HG02943 (cell line): ENCODE data around the gene ZMYND11.

Experiments used
- ATAC-seq: cut with Tn5 transposase; IDR thresholded peaks from one replicate; pipeline ENCODE4 v1.9.1; 2021; ENCODE audit warnings: mild to moderate bottlenecking, low read depth, moderate library complexity; ENCODE audit not compliant: unreplicated experiment

The ZMYND11 gene

GRCh38 chr10:135132-135600 lies at the start of gene ZMYND11:
TSS of gene ZMYND11 (plus strand) at chr10:135455. CDS start at chr10:180013, 44,558 bp downstream.
- peak; percentile 46 for ATAC-seq

- no peak for ATAC-seq
Observed at GRCh38 chr10:86031-86430, 49.2 kb upstream of the ZMYND11 start.

GRCh38 chr10:87177-88080 lies 47.8 kb upstream of the ZMYND11 start:
- no peak for ATAC-seq

- no peak for ATAC-seq
Observed at GRCh38 chr10:88253-88652, 47.0 kb upstream of the ZMYND11 start.

GRCh38 chr10:89248-89647 lies 46.0 kb upstream of the ZMYND11 start:
- no peak for ATAC-seq

- no peak for ATAC-seq
Observed at GRCh38 chr10:90161-90560, 45.1 kb upstream of the ZMYND11 start.

- ATAC-seq: no peak
Observed at GRCh38 chr10:91313-91712, 43.9 kb upstream of the ZMYND11 start.

- ATAC-seq: no peak
Observed at GRCh38 chr10:92153-92552, 43.1 kb upstream of the ZMYND11 start.

- no peak for ATAC-seq
Observed at GRCh38 chr10:92846-93245, 42.4 kb upstream of the ZMYND11 start.

GRCh38 chr10:94613-95012 lies 40.6 kb upstream of the ZMYND11 start:
- ATAC-seq: no peak

GRCh38 chr10:95356-96115 lies 39.7 kb upstream of the ZMYND11 start:
- no peak for ATAC-seq

GRCh38 chr10:96466-96865 lies 38.8 kb upstream of the ZMYND11 start:
- no peak for ATAC-seq

- ATAC-seq: no peak
Observed at GRCh38 chr10:104416-104815, 30.8 kb upstream of the ZMYND11 start.

- ATAC-seq: no peak
Observed at GRCh38 chr10:104862-105565, 30.2 kb upstream of the ZMYND11 start.

GRCh38 chr10:105806-106205 lies 29.4 kb upstream of the ZMYND11 start:
- no peak for ATAC-seq

GRCh38 chr10:106740-107139 lies 28.5 kb upstream of the ZMYND11 start:
- ATAC-seq: no peak

- ATAC-seq: no peak
Observed at GRCh38 chr10:112246-112645, 23.0 kb upstream of the ZMYND11 start.

GRCh38 chr10:124874-125273 lies 10.4 kb upstream of the ZMYND11 start:
- no peak for ATAC-seq

GRCh38 chr10:127612-128432 lies 7.4 kb upstream of the ZMYND11 start:
- no peak for ATAC-seq

GRCh38 chr10:129810-130209 lies 5.4 kb upstream of the ZMYND11 start:
- no peak for ATAC-seq
